Stimulated activated memory B cell treated with anti-CD40 and anti-IgM and Interleukin-4, amounts not matched to agents 10 μg/mL and 1 μg/mL and 100 μg/mL, for 72 hours (primary cell): Measurements from ENCODE around the gene CDH12.
"Not testable (repeated sequence)": the region's sequence is repeated elsewhere in the genome, so short reads cannot be mapped to it uniquely, and the experiment has no call there.

ENCODE experiments used
- ATAC-seq: fragments of 150-1000 bp; cut with Tn5 transposase; 2 replicates; pipeline ENCODE4 v1.10.0; 2021
- H3K27ac Mint-ChIP-seq: one replicate; pipeline ENCODE4 v1.8.0; 2022; ENCODE audit warnings: mild to moderate bottlenecking, mixed read lengths
- H3K27me3 Mint-ChIP-seq: one replicate; pipeline ENCODE4 v1.8.0; 2022; ENCODE audit warnings: mixed read lengths
- H3K36me3 Mint-ChIP-seq: one replicate; pipeline ENCODE4 v1.8.0; 2022; ENCODE audit warnings: mixed read lengths
- H3K4me1 Mint-ChIP-seq: one replicate; pipeline ENCODE4 v1.8.0; 2022; ENCODE audit warnings: mixed read lengths
- H3K4me3 Mint-ChIP-seq: one replicate; pipeline ENCODE4 v1.8.0; 2022; ENCODE audit warnings: mild to moderate bottlenecking, moderate library complexity, mixed read lengths
- H3K9me3 Mint-ChIP-seq: one replicate; pipeline ENCODE4 v1.8.0; 2022; ENCODE audit warnings: mixed read lengths

Gene CDH12

DNA sequence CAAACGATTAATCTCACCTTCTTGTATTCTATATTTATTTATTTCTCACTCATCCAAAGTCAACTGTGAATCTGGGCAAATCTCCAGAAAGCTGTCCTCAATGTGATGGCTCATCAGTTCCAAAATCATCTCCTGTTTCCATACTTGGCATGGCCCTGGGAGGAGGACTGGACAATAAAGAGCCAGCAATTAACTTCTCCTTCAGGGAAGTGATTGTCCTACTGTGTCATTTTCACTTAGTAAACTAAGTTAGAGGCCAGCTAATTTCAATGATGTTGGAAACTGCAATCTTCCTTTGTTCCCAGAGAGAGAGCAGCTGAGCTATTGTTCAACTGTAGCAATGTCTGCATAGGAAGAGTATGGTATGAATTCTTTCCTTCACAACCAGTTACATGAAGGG is 17.5 kb downstream of the CDH12 start:
- no peak for ATAC-seq
- H3K36me3 Mint-ChIP-seq, result no peaks in the 10 kb centered on the region
- H3K27ac Mint-ChIP-seq, result no peak overlapping the region
- no peak overlapping the region for H3K4me3 Mint-ChIP-seq
- no peaks in the 10 kb centered on the region for H3K27me3 Mint-ChIP-seq
- H3K4me1 Mint-ChIP-seq, result no peaks in the 10 kb centered on the region
- no peaks in the 10 kb centered on the region for H3K9me3 Mint-ChIP-seq

- no peaks in the 10 kb centered on the region for H3K9me3 Mint-ChIP-seq
- no peak for ATAC-seq
- no peaks in the 10 kb centered on the region for H3K4me1 Mint-ChIP-seq
- H3K27ac Mint-ChIP-seq, result no peak overlapping the region
- no peaks in the 10 kb centered on the region for H3K36me3 Mint-ChIP-seq
- no peak overlapping the region for H3K4me3 Mint-ChIP-seq
- no peaks in the 10 kb centered on the region for H3K27me3 Mint-ChIP-seq
These were observed 59.7 kb downstream of the CDH12 start for GRCh38 chr5:22793463-22793862.

GRCh38 chr5:22787807-22788206 is 65.3 kb downstream of the CDH12 start:
- Mint-ChIP-seq H3K9me3 (peaks cover 2% of the 10 kb centered on the region), H3K27me3 (no peaks in the 10 kb centered on the region), H3K27ac (no peak overlapping the region), H3K36me3 (no peaks in the 10 kb centered on the region), H3K4me1 (no peaks in the 10 kb centered on the region), H3K4me3 (no peak overlapping the region)
- ATAC-seq, result no peak

GRCh38 chr5:22787398-22787797 is 65.7 kb downstream of the CDH12 start:
- Mint-ChIP-seq H3K27me3 (no peaks in the 10 kb centered on the region), H3K27ac (no peak overlapping the region), H3K4me1 (no peaks in the 10 kb centered on the region), H3K4me3 (no peak overlapping the region), H3K9me3 (peaks cover 2% of the 10 kb centered on the region), H3K36me3 (no peaks in the 10 kb centered on the region)
- ATAC-seq, result no peak

DNA sequence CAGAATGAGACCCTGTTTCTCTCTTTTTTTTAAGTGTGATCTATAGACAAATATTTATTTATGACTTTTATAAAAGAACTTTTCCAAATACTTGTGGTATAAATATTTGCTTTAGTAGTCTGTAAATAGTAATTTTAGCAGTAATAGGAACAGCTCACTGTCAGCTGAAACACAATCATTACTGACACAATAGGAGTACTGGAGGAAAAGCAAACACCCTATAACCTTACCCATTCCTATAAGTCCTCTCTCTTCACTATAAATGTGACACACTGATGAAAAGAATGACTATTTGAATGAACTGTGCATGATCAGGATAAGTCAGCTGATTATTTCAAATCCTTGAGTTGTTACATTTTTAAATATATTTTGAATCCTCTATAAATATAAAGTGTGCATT is 72.4 kb downstream of the CDH12 start:
- Mint-ChIP-seq H3K9me3 (peaks cover 4% of the 10 kb centered on the region), H3K27ac (no peak overlapping the region), H3K4me1 (no peaks in the 10 kb centered on the region), H3K27me3 (no peaks in the 10 kb centered on the region), H3K36me3 (no peaks in the 10 kb centered on the region), H3K4me3 (no peak overlapping the region)
- no peak for ATAC-seq

GRCh38 chr5:22779499-22779898 is 73.6 kb downstream of the CDH12 start:
- H3K36me3 Mint-ChIP-seq, result no peaks in the 10 kb centered on the region
- no peak for ATAC-seq
- no peaks in the 10 kb centered on the region for H3K27me3 Mint-ChIP-seq
- H3K27ac Mint-ChIP-seq, result no peak overlapping the region
- no peak overlapping the region for H3K4me3 Mint-ChIP-seq
- peaks cover 6% of the 10 kb centered on the region for H3K9me3 Mint-ChIP-seq
- H3K4me1 Mint-ChIP-seq, result no peaks in the 10 kb centered on the region

GRCh38 chr5:22776285-22776684 is 76.9 kb downstream of the CDH12 start:
- H3K9me3 Mint-ChIP-seq, result peaks cover 3% of the 10 kb centered on the region
- ATAC-seq, result no peak
- no peak overlapping the region for H3K27ac Mint-ChIP-seq
- no peaks in the 10 kb centered on the region for H3K36me3 Mint-ChIP-seq
- no peaks in the 10 kb centered on the region for H3K27me3 Mint-ChIP-seq
- no peaks in the 10 kb centered on the region for H3K4me1 Mint-ChIP-seq
- no peak overlapping the region for H3K4me3 Mint-ChIP-seq

- not testable (repeated sequence) for H3K36me3 Mint-ChIP-seq, H3K27me3 Mint-ChIP-seq, ATAC-seq, H3K4me1 Mint-ChIP-seq, H3K27ac Mint-ChIP-seq, H3K9me3 Mint-ChIP-seq, H3K4me3 Mint-ChIP-seq
These were observed 78.9 kb downstream of the CDH12 start for GRCh38 chr5:22774214-22774613.

DNA sequence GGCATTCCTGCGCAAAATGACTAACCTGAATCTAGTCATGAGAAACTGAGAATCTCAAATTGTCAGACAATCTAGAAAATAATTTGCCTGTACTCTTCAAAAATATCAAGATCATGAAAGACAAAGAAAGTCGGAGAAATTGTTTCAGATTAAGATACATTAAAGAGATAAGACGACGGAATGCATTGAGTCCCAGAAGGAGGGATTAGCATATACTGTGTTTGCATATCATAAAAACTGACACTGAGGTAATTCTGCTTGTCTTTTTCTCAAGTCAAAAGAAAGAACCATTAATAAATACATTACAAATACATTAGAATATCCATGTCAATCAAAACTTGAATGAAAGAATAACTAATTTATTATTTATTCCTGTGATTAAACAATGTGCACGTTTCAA is 88.4 kb downstream of the CDH12 start:
- Mint-ChIP-seq H3K36me3 (no peaks in the 10 kb centered on the region), H3K27me3 (no peaks in the 10 kb centered on the region), H3K9me3 (no peaks in the 10 kb centered on the region), H3K27ac (no peak overlapping the region), H3K4me1 (no peaks in the 10 kb centered on the region), H3K4me3 (no peak overlapping the region)
- no peak for ATAC-seq

DNA sequence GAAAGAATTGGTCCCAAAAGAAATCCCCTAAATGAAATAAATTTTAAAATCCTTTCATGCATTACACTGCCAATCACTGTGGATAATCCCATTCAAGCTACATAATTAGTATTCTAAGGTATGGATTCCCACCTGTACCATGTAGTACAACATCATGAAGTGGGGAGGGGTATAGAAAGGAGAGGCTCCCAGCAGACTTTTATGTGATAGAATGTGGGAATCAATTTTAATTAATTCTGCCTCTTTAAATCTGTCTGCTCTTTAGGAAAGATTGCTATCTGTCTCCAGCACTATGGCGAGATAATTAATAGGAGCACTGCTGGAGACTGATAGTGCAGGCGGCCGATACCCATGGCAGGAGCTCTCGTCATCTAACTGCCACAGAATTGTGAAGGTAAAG is 95.4 kb downstream of the CDH12 start:
- H3K9me3 Mint-ChIP-seq, result no peaks in the 10 kb centered on the region
- no peak overlapping the region for H3K27ac Mint-ChIP-seq
- H3K36me3 Mint-ChIP-seq, result no peaks in the 10 kb centered on the region
- no peaks in the 10 kb centered on the region for H3K27me3 Mint-ChIP-seq
- H3K4me1 Mint-ChIP-seq, result no peaks in the 10 kb centered on the region
- no peak overlapping the region for H3K4me3 Mint-ChIP-seq
- ATAC-seq, result no peak

- no peaks in the 10 kb centered on the region for H3K27me3 Mint-ChIP-seq
- H3K9me3 Mint-ChIP-seq, result no peaks in the 10 kb centered on the region
- no peak overlapping the region for H3K27ac Mint-ChIP-seq
- H3K36me3 Mint-ChIP-seq, result no peaks in the 10 kb centered on the region
- no peak for ATAC-seq
- H3K4me1 Mint-ChIP-seq, result no peaks in the 10 kb centered on the region
- no peak overlapping the region for H3K4me3 Mint-ChIP-seq
These were observed 99.0 kb downstream of the CDH12 start for GRCh38 chr5:22754155-22754554.

DNA sequence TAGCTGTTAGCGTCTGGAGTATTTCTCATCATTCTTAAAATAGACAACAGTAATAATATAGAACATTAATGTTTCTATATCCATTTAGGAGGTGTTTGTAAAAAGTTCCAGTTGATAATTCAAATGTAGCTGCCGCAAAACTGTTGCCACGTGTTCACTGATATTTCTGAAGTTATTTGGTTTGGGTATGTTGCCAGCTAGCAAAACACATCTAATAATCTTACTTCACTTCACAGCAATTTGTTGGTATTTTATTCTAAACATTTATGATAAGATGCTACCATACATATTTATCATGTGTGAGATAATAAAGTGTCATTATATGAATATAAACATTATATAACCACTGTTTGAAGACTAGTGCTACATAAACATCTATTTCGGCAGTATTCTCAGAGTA is 101.6 kb downstream of the CDH12 start:
- Mint-ChIP-seq H3K4me1 (no peaks in the 10 kb centered on the region), H3K27me3 (no peaks in the 10 kb centered on the region), H3K4me3 (no peak overlapping the region), H3K36me3 (no peaks in the 10 kb centered on the region), H3K27ac (no peak overlapping the region), H3K9me3 (no peaks in the 10 kb centered on the region)
- no peak for ATAC-seq

DNA sequence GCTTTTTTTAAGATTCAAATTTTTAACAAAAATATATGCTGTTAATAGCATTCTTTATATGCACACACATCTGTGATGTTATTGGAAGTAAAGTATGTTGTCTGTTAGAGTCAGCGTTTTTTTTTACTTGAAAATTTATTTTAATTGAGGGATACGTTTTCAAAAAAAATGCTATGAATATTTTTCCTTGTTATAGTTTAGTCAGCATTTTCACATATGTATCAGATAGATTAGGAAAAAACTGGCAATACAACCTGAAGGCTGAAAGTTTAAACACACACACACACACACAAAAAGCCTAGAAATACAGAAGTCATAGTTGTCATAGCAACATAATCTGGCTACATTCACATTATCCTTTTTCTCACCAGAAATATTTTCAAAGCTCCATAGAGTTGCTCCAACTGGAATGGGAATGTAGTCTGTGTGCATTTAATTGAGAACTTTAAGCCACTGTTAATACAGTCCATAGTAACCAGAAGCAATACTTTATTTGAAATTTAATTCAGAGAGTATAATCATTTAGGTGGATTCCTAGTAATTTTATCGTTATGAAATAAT is 116.6 kb downstream of the CDH12 start:
- Mint-ChIP-seq H3K36me3 (no peaks in the 10 kb centered on the region), H3K9me3 (no peaks in the 10 kb centered on the region), H3K4me3 (no peak overlapping the region), H3K27me3 (no peaks in the 10 kb centered on the region), H3K27ac (no peak overlapping the region), H3K4me1 (no peaks in the 10 kb centered on the region)
- no peak for ATAC-seq

DNA sequence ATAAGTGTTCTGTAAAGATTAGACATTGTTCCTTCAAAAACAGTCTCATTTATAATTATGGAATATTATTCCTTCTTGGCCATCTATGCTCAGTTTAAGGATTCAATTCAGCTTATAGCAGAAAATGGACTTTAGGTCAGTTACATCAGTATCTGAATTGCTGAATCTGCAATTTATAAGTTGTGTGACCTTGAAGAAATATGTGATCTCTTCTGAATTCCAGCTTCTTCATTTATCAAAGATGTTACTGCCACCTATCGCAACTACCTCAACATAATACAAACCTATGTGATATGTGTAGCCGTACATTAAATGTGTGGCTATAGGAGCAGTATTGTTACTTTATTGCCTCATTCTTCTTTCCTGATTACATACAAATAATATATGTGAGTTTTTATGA is 118.2 kb downstream of the CDH12 start:
- H3K36me3 Mint-ChIP-seq, result no peaks in the 10 kb centered on the region
- no peak overlapping the region for H3K4me3 Mint-ChIP-seq
- ATAC-seq, result no peak

DNA sequence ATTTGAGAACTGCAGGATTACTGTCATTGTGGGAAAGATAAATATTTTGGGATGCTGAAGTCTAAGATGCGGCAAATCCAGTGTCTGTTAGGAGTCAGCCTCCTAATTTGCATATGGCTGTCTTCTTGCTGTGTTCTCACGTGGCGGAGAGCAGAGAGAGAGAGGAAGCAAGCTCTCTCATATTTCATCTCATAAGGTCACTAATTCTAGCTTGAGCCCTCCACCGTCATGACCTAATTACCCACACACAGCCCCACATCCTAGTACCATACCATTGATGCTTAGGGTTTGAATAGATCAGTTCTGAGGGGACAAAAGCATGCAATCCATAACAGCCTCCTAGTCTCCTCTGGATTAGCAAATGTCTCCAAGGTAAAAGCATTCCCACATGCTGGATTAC is 124.5 kb downstream of the CDH12 start:
- H3K27ac Mint-ChIP-seq, result no peak overlapping the region
- no peaks in the 10 kb centered on the region for H3K36me3 Mint-ChIP-seq
- no peak for ATAC-seq
- no peaks in the 10 kb centered on the region for H3K4me1 Mint-ChIP-seq
- H3K4me3 Mint-ChIP-seq, result no peak overlapping the region
- H3K9me3 Mint-ChIP-seq, result peaks cover 2% of the 10 kb centered on the region
- no peaks in the 10 kb centered on the region for H3K27me3 Mint-ChIP-seq

More for the DNA sequence above, 118.2 kb downstream of the CDH12 start:
- Mint-ChIP-seq H3K9me3 (no peaks in the 10 kb centered on the region), H3K27me3 (no peaks in the 10 kb centered on the region), H3K4me1 (no peaks in the 10 kb centered on the region), H3K27ac (no peak overlapping the region)

DNA sequence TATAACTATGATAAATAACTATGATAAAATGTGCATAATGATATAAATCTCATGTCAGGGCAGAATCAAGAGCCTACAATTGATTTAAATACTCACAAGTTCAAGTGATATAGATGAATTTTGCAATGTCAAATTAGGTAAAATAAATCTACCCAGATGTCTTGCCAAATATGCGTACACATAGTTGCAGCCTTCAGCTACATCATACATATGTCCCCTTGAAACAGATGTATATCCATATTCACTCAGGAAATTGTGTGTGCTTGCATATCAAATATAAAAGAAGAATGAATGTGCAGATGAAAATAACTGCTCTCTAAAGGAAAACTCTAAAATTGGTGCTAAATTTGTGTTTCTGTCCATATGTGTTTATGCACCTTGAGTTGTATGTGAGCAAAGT is 130.7 kb downstream of the CDH12 start:
- Mint-ChIP-seq H3K9me3 (peaks cover 17% of the 10 kb centered on the region), H3K36me3 (no peaks in the 10 kb centered on the region), H3K4me1 (no peaks in the 10 kb centered on the region), H3K27ac (no peak overlapping the region), H3K4me3 (no peak overlapping the region), H3K27me3 (no peaks in the 10 kb centered on the region)
- no peak for ATAC-seq

DNA sequence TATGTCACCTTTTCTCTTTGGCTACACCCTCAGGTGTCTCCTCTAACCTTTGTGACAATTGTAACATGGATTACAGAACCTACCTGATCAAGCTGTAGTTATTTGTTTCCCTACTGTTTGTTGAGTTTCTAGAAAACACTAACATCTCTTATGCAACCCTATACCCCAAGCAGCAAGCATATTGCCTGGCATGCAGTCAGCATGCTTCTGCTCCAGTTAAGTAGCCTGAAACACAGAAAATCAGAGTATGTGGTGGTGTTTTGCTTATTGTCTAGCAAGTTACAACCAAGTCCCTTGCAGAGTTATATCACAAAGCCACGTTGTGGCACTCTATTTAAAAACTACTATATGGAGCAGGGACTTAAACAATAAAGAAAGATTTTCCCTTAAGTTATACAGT is 131.1 kb downstream of the CDH12 start:
- no peak overlapping the region for H3K4me3 Mint-ChIP-seq
- H3K27me3 Mint-ChIP-seq, result no peaks in the 10 kb centered on the region
- no peak overlapping the region for H3K27ac Mint-ChIP-seq
- no peaks in the 10 kb centered on the region for H3K4me1 Mint-ChIP-seq
- H3K9me3 Mint-ChIP-seq, result peaks cover 17% of the 10 kb centered on the region
- no peaks in the 10 kb centered on the region for H3K36me3 Mint-ChIP-seq
- no peak for ATAC-seq
